ENCODE data around the gene PROSER2.

Gene PROSER2

GRCh38 chr10:11825796-11826414 lies 2.7 kb downstream of the PROSER2 start:
- H3K4me3 ChIP-seq (ENCODE audit: low read length), result no peak overlapping the region
- DNase-seq (ENCODE audit: low read depth), result peak; percentile 3
- no peak for TF ChIP-seq CTCF (conservative IDR thresholded peaks at IDR 0.05; ENCODE audit: low read length)

- TF ChIP-seq CTCF (conservative IDR thresholded peaks at IDR 0.05; ENCODE audit: low read length), result no peak
- no peak for DNase-seq (ENCODE audit: low read depth)
- no peak overlapping the region for H3K4me3 ChIP-seq (ENCODE audit: low read length)
These were observed 3.9 kb downstream of the PROSER2 start for GRCh38 chr10:11827006-11827405.

GRCh38 chr10:11827414-11827813 lies 4.3 kb downstream of the PROSER2 start:
- no peak overlapping the region for H3K4me3 ChIP-seq (ENCODE audit: low read length)
- no peak for TF ChIP-seq CTCF (conservative IDR thresholded peaks at IDR 0.05; ENCODE audit: low read length)
- no peak for DNase-seq (ENCODE audit: low read depth)

GRCh38 chr10:11828682-11829284 lies 5.6 kb downstream of the PROSER2 start:
- TF ChIP-seq CTCF (conservative IDR thresholded peaks at IDR 0.05; ENCODE audit: low read length), result no peak
- DNase-seq (ENCODE audit: low read depth), result no peak
- no peak overlapping the region for H3K4me3 ChIP-seq (ENCODE audit: low read length)

- no peak for TF ChIP-seq CTCF (conservative IDR thresholded peaks at IDR 0.05; ENCODE audit: low read length)
- no peak overlapping the region for H3K4me3 ChIP-seq (ENCODE audit: low read length)
- DNase-seq (ENCODE audit: low read depth), result no peak
These were observed 7.8 kb downstream of the PROSER2 start for GRCh38 chr10:11830836-11831519.

GRCh38 chr10:11831520-11831951 lies 8.4 kb downstream of the PROSER2 start:
- no peak overlapping the region for H3K4me3 ChIP-seq (ENCODE audit: low read length)
- peak; percentile 42 for DNase-seq (ENCODE audit: low read depth)
- TF ChIP-seq CTCF (conservative IDR thresholded peaks at IDR 0.05; ENCODE audit: low read length), result no peak

GRCh38 chr10:11832042-11832441 lies 8.9 kb downstream of the PROSER2 start:
- DNase-seq (ENCODE audit: low read depth), result peak; percentile 29
- H3K4me3 ChIP-seq (ENCODE audit: low read length), result no peak overlapping the region
- no peak for TF ChIP-seq CTCF (conservative IDR thresholded peaks at IDR 0.05; ENCODE audit: low read length)

Data from AG10803 (cell line).